Measurements from ENCODE around the gene AGBL4.

GRCh38 chr1:48876330-48876785 is 1147.4 kb downstream of the AGBL4 start:
- TF ChIP-seq CTCF (IDR thresholded peaks at IDR 0.05) (no peak), POLR2A (IDR thresholded peaks at IDR 0.05) (no peak)
